Progenitor cell of endocrine pancreas (in vitro differentiated cells): ENCODE data around the gene PPP1R1C. TPM values are rescaled to one million over a fixed set of nuclear protein-coding genes. Genes with fewer than 3 reads are reported as not detected.

ENCODE experiments used
- DNase-seq: peaks from one replicate; pipeline ENCODE4 v3.0.0; 2021; ENCODE audit warnings: low spot score; ENCODE audit not compliant: unreplicated experiment
- H3K27ac Mint-ChIP-seq: 2 replicates; pipeline ENCODE4 v1.8.0; 2021; ENCODE audit warnings: mild to moderate bottlenecking, moderate library complexity, mixed read lengths
- H3K27me3 Mint-ChIP-seq: 2 replicates; pipeline ENCODE4 v1.8.0; 2021; ENCODE audit warnings: mixed read lengths
- H3K36me3 Mint-ChIP-seq: 2 replicates; pipeline ENCODE4 v1.8.0; 2022; ENCODE audit warnings: mixed read lengths; ENCODE audit not compliant: insufficient read depth
- H3K4me1 Mint-ChIP-seq: 2 replicates; pipeline ENCODE4 v1.8.0; 2021; ENCODE audit warnings: low read depth, mixed read lengths
- H3K4me3 Mint-ChIP-seq: 2 replicates; pipeline ENCODE4 v1.8.0; 2021; ENCODE audit warnings: low read depth, mild to moderate bottlenecking, moderate library complexity, mixed read lengths
- H3K9me3 Mint-ChIP-seq: 2 replicates; pipeline ENCODE4 v1.8.0; 2021; ENCODE audit warnings: low read depth, mixed read lengths
- CTCF ChIP-seq: fragments of 200-600 bp; sonication (generic); IDR thresholded peaks from one replicate; pipeline ENCODE4 v1.5.0; 2021; ENCODE audit warnings: antibody characterized with exemption, mild to moderate bottlenecking; ENCODE audit not compliant: unreplicated experiment
- long read RNA-seq: library from polyadenylated mRNA; unstranded; transcript quantifications from one replicate; pipeline ENCODE4 v2.0.0, GENCODE V29; 2020
- total RNA-seq: library from RNA; stranded (reverse); gene quantifications from 2 replicates; pipeline ENCODE4 v1.2.1, GENCODE V29; 2021

The PPP1R1C gene
- total RNA-seq, result 5.6 and 6.4 TPM in 2 replicates
- long read RNA-seq, partial matches to known transcripts, result 1 of 1 reads
- long read RNA-seq, other reads (novel, unspliced or antisense), result 0 of 1 reads

DNA sequence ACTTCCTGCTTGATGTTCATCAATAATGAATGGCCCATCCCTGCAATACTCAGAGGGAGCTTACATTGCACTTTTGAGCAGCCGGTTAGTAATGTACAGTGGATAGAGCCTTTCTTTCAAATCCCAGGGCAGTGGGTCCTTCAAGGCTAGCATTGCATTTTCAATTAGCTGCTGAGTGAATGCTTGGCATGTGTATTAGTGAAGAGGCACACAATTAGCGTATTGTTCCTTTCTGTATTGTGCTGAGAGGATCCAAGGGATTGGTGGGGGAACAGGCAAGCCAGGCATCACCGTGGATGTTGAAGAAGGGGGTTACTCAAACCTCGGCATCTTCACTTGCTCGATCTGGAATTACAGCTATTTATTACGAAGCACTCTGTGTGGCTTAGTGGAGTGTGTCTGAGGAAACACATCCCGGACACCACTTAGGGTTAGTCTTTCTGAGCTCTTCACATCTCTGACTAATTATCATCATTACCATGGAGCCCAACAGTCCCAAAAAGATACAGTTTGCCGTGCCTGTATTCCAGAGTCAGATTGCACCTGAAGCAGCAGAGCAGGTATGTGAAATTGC is at the start of gene PPP1R1C:
Gene PPP1R1C, plus strand, starts transcription at position 222 of the 574 bp plus-strand sequence. Its CDS starts 258 bp downstream, at position 480.
- no peak for DNase-seq
- no peaks in the 10 kb centered on the region for H3K36me3 Mint-ChIP-seq
- TF ChIP-seq CTCF, result no peak
- no peaks in the 10 kb centered on the region for H3K9me3 Mint-ChIP-seq
- no peaks in the 10 kb centered on the region for H3K27me3 Mint-ChIP-seq
- H3K4me3 Mint-ChIP-seq, result no peak within 1 kb of the TSS
- no peak within 1 kb of the TSS for H3K27ac Mint-ChIP-seq
- H3K4me1 Mint-ChIP-seq, result peaks cover 3% of the 10 kb centered on the region

GRCh38 chr2:181937473-181937872 is 48.2 kb upstream of the PPP1R1C start:
- no peak for TF ChIP-seq CTCF
- H3K4me3 Mint-ChIP-seq, result no peak overlapping the region
- peaks cover 5% of the 10 kb centered on the region for H3K4me1 Mint-ChIP-seq
- no peaks in the 10 kb centered on the region for H3K36me3 Mint-ChIP-seq
- H3K9me3 Mint-ChIP-seq, result peaks cover 4% of the 10 kb centered on the region
- no peaks in the 10 kb centered on the region for H3K27me3 Mint-ChIP-seq
- no peak for DNase-seq
- H3K27ac Mint-ChIP-seq, result no peak overlapping the region

GRCh38 chr2:181943411-181944124 is 42.1 kb upstream of the PPP1R1C start:
- Mint-ChIP-seq H3K4me3 (no peak overlapping the region), H3K4me1 (peaks cover 35% of the 10 kb centered on the region), H3K27me3 (no peaks in the 10 kb centered on the region), H3K27ac (peak overlapping the region; percentile 69), H3K9me3 (peaks cover 7% of the 10 kb centered on the region), H3K36me3 (no peaks in the 10 kb centered on the region)
- DNase-seq, result no peak
- TF ChIP-seq CTCF, result no peak

DNA sequence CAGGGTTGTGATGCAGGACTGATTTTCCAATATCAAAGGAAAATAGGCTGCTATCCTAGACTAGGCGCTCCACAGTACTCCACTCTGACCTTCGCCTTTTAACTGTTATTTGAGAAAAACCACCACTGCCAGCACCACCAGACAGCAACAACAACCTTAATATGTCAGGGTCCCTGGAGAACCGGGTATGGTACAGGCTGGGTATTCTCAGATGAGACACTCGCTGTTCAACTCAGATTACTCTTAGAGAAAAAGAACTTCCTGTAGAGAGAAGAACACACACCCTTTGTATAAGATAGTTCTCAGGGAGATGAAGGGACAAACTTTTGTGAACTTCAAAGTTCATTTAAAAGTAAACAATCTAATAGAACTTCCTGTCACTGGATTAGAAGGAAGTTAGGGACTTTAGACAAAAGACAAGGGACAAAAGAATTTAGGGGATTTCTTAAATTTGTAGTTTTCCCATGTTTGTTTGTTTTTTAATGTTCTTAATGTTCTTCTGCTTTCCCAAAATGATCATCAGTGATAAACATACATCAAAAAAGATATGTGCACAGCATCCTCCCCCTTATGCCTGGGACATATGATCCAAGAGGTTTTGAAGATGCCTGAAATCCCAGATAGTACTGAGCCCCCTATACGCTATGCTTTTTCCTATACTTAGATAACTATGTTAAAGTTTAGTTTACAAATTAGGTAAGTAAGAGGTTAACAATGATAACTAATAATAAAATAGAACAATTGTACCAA is 41.3 kb upstream of the PPP1R1C start:
- Mint-ChIP-seq H3K27me3 (no peaks in the 10 kb centered on the region), H3K4me3 (no peak overlapping the region), H3K36me3 (no peaks in the 10 kb centered on the region), H3K4me1 (peaks cover 35% of the 10 kb centered on the region), H3K9me3 (peaks cover 7% of the 10 kb centered on the region), H3K27ac (peak overlapping the region; percentile 69)
- DNase-seq, result no peak
- no peak for TF ChIP-seq CTCF

DNA sequence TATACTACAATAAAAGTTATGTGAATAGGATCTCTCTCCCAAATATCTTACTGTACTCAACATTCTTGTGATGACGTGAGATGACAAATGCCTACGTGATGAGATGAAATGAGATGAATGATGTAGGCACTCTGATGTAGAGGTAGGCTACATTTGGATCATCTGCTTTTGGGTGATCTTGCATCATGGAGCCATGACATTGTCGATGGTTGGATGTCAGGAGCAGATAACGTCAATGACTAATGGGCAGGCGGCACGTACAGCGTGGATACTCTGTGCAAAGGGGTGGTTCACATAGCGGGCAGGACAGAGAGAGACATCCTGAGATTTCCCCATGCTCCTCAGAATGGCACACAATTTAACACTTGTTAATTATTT is 40.8 kb upstream of the PPP1R1C start:
- Mint-ChIP-seq H3K4me1 (peaks cover 35% of the 10 kb centered on the region), H3K4me3 (no peak overlapping the region), H3K9me3 (peaks cover 7% of the 10 kb centered on the region), H3K27me3 (no peaks in the 10 kb centered on the region), H3K36me3 (no peaks in the 10 kb centered on the region), H3K27ac (no peak overlapping the region)
- no peak for DNase-seq
- TF ChIP-seq CTCF, result no peak
